Endothelial cell of umbilical vein (primary cell): Measurements from ENCODE around the gene UBR7. TPM values are rescaled to one million over a fixed set of nuclear protein-coding genes. Genes with fewer than 3 reads are reported as not detected.
A peak's percentile ranks its signal among the peaks of the same experiment; 100 is the strongest.

Experiments
- BruUV-seq: library from RNA; stranded (reverse); fragments of 400-500 nt; replicated peaks from 2 replicates; lab custom pipeline; 2021; lab: Mats Ljungman, UMichigan
- CTCF ChIA-PET: fragments of 300-600, 350-600 bp; sonication (Branson Sonifier 250); formaldehyde crosslinking; loops from one replicate; lab custom pipeline; 2021; ENCODE audit warnings: antibody characterized with exemption, inconsistent platforms; lab: Charles Lee
- POLR2A ChIA-PET: fragments of 300-600, 350-600 bp; sonication (Branson Sonifier 250); formaldehyde crosslinking; loops from one replicate; lab custom pipeline; 2021; ENCODE audit warnings: antibody characterized with exemption, inconsistent platforms; lab: Charles Lee
- DNase-seq: peaks from one replicate; pipeline ENCODE4 v3.0.0-alpha.2; 2011; ENCODE audit warnings: low read depth, low spot score
- FAIRE-seq: peaks from 2 replicates; lab custom pipeline; 2011; peaks lifted over from hg19 to GRCh38; lab: Jason Lieb, UNC
- H2AFZ ChIP-seq: 2 replicates; pipeline ENCODE4 v1.6.0; 2012; ENCODE audit warnings: low read depth, low read length, control low read depth, inconsistent platforms
- H3K27ac ChIP-seq: 2 replicates; pipeline ENCODE4 v1.5.1; 2011; ENCODE audit warnings: low read depth, mild to moderate bottlenecking, control low read depth, low read length, moderate library complexity; ENCODE audit not compliant: insufficient read depth
- H3K27me3 ChIP-seq, 2 experiments: 2 replicates each; pipeline versions ENCODE4 v1.6.0 to v1.6.1; 2011; ENCODE audit warnings: low read length in 2 of 2, mixed read lengths in 1 of 2; ENCODE audit not compliant: control insufficient read depth in 2 of 2, insufficient read depth in 2 of 2
- H3K36me3 ChIP-seq, 2 experiments: 2 replicates in 1 of 2; 3 replicates in 1 of 2; pipeline ENCODE4 v1.5.1; 2011; ENCODE audit warnings: low read length in 2 of 2, mild to moderate bottlenecking in 1 of 2, moderate library complexity in 1 of 2; ENCODE audit not compliant: control insufficient read depth in 2 of 2, insufficient read depth in 2 of 2; ENCODE audit errors: extremely low read depth in 1 of 2
- H3K4me1 ChIP-seq: 3 replicates; pipeline ENCODE4 v1.5.1; 2011; ENCODE audit warnings: mild to moderate bottlenecking, low read length; ENCODE audit not compliant: control insufficient read depth, insufficient read depth; ENCODE audit errors: extremely low read depth
- H3K4me2 ChIP-seq: 2 replicates; pipeline ENCODE4 v1.6.1; 2011; ENCODE audit warnings: low read length, control low read depth, mixed read lengths; ENCODE audit not compliant: insufficient read depth
- H3K4me3 ChIP-seq, 3 experiments: fragments of 200-600 bp in 1 of 3; sonication (generic), shearing (Covaris generic) in 1 of 3; replicated peaks in 1 of 3; 2 replicates each; pipeline ENCODE4 v1.5.1; 2011 to 2016; ENCODE audit warnings: control low read depth in 3 of 3, low read length in 3 of 3, mild to moderate bottlenecking in 2 of 3, inconsistent platforms in 1 of 3, low read depth in 1 of 3, moderate library complexity in 1 of 3; ENCODE audit not compliant: insufficient read depth in 1 of 3
- H3K79me2 ChIP-seq: 2 replicates; pipeline ENCODE4 v1.6.0; 2012; ENCODE audit warnings: low read length, inconsistent platforms; ENCODE audit not compliant: control insufficient read depth, insufficient read depth
- H3K9ac ChIP-seq: replicated peaks from 2 replicates; pipeline ENCODE3; 2011; ENCODE audit warnings: low read length, control low read depth; ENCODE audit not compliant: insufficient read depth; ENCODE audit errors: extremely low read depth
- H3K9me1 ChIP-seq: replicated peaks from 3 replicates; pipeline ENCODE4 v1.6.0; 2011; ENCODE audit warnings: mild to moderate bottlenecking, low read length; ENCODE audit not compliant: control insufficient read depth, insufficient read depth; ENCODE audit errors: extremely low read depth
- H3K9me3 ChIP-seq: replicated peaks from 2 replicates; pipeline ENCODE4 v1.5.1; 2012; ENCODE audit warnings: low read length, inconsistent platforms; ENCODE audit not compliant: control insufficient read depth, insufficient read depth
- H4K20me1 ChIP-seq: replicated peaks from 2 replicates; pipeline ENCODE3; 2011; ENCODE audit warnings: mild to moderate bottlenecking, low read length; ENCODE audit not compliant: control insufficient read depth, insufficient read depth; ENCODE audit errors: extremely low read depth
- CTCF ChIP-seq, 2 donors: IDR thresholded peaks; 1 replicate in 1 of 2; 2 replicates in 1 of 2; pipeline ENCODE4 v1.5.1; 2011; ENCODE audit warnings: low read length in 2 of 2, mild to moderate bottlenecking in 2 of 2, moderate library complexity in 2 of 2, control low read depth in 1 of 2, inconsistent platforms in 1 of 2, low read depth in 1 of 2; ENCODE audit not compliant: insufficient read depth in 1 of 2; ENCODE audit errors: extremely low read depth in 1 of 2
- EZH2 ChIP-seq: IDR thresholded peaks from 2 replicates; pipeline ENCODE4 v1.6.1; 2012; ENCODE audit warnings: borderline replicate concordance, low read depth, mild to moderate bottlenecking, moderate library complexity, low read length, inconsistent platforms; ENCODE audit not compliant: severe bottlenecking
- FOS ChIP-seq: IDR thresholded peaks from 2 replicates; pipeline ENCODE4 v1.6.1; 2011; ENCODE audit warnings: mild to moderate bottlenecking, low read length, moderate library complexity, borderline replicate concordance; ENCODE audit not compliant: insufficient read depth
- GATA2 ChIP-seq: IDR thresholded peaks from 2 replicates; pipeline ENCODE4 v1.7.0; 2011; ENCODE audit warnings: low read depth, mild to moderate bottlenecking, moderate library complexity, mixed read lengths, low read length; ENCODE audit not compliant: insufficient read length, insufficient read depth
- JUN ChIP-seq: IDR thresholded peaks from 2 replicates; pipeline ENCODE4 v1.6.1; 2011; ENCODE audit warnings: borderline replicate concordance, low read depth; ENCODE audit not compliant: insufficient read length, insufficient read depth
- MAX ChIP-seq: IDR thresholded peaks from 2 replicates; pipeline ENCODE4 v1.6.1; 2011; ENCODE audit not compliant: insufficient read depth, insufficient read length
- MYC ChIP-seq: IDR thresholded peaks from one replicate; pipeline ENCODE4 v1.6.1; 2011; ENCODE audit warnings: mild to moderate bottlenecking, low read depth, low read length
- POLR2A ChIP-seq: IDR thresholded peaks from 2 replicates; pipeline ENCODE4 v1.6.1; 2012; ENCODE audit warnings: low read depth, mild to moderate bottlenecking, control low read depth, low read length
- POLR2AphosphoS5 ChIP-seq: IDR thresholded peaks from 2 replicates; pipeline ENCODE4 v1.6.1; 2012; ENCODE audit warnings: low read depth, mild to moderate bottlenecking, control low read depth, low read length, moderate library complexity; ENCODE audit not compliant: insufficient read depth
- dilution Hi-C: fragments of 300-500 bp; cut with MboI; formaldehyde crosslinking; loops from one replicate; pipeline ENCODE4 v1.15.0; 2019; ENCODE audit warnings: low sequenced_read_pairs; ENCODE audit not compliant: extremely low pct_ligation_motif_present
- intact Hi-C: fragments of 100-400 bp; cut with micrococcal nuclease; formaldehyde crosslinking; loops from one replicate; pipeline ENCODE4 v1.10.0; 2022
- polyA plus RNA-seq, 4 experiments: library from polyadenylated mRNA; depleted of rRNA in 3 of 4; stranded (reverse) in 3 of 4; unstranded in 1 of 4; fragments of >200 nt; gene quantifications; 2 replicates each; pipeline versions ENCODE4 v1.2.1 to v1.2.3, GENCODE V29; 2011 to 2012; ENCODE audit warnings: missing spikeins in 1 of 4
- total RNA-seq: library from RNA; stranded (reverse); gene quantifications from 2 replicates; pipeline ENCODE4 v1.2.3, GENCODE V29; 2021

UBR7 gene
- total and polyA plus RNA-seq, 2 donors (not counting 3 experiments of a cell fraction or from before 2014, with no cell fraction given), result 16.8 to 24.1 TPM

GRCh38 chr14:93171376-93171775, 35.7 kb upstream of the UBR7 start:
- BruUV-seq, result no TSS peak
- H2AFZ ChIP-seq, result no peak overlapping the region
- FAIRE-seq, result peak; percentile 59

More at GRCh38 chr14:93171376-93171775, 35.7 kb upstream of the UBR7 start:
- Histone ChIP-seq H3K4me3 (no peak overlapping the region), H3K9me3 (no peaks in the 10 kb centered on the region), H3K27me3 (no peaks in the 10 kb centered on the region), H3K79me2 (no peaks in the 10 kb centered on the region), H3K9ac (no peak overlapping the region), H3K36me3 (no peaks in the 10 kb centered on the region), H3K9me1 (no peaks in the 10 kb centered on the region), H3K4me2 (no peak overlapping the region), H4K20me1 (no peaks in the 10 kb centered on the region), H3K27ac (no peak overlapping the region), H3K4me1 (no peaks in the 10 kb centered on the region)
- intact Hi-C loops (no loop called here), dilution Hi-C loops (no loop called here)
- no peak for DNase-seq
- ChIA-PET POLR2A (no interaction called here), CTCF (no interaction called here)
- no peak for TF ChIP-seq POLR2A
- no peak for TF ChIP-seq FOS
- TF ChIP-seq POLR2AphosphoS5, result no peak
- TF ChIP-seq CTCF (IDR thresholded peaks at IDR 0.05; ENCODE audit: extremely low read depth in 1 of 2, insufficient read depth in 1 of 2, low read depth in 1 of 2, low read length in 2 of 2), result no peak
- TF ChIP-seq GATA2, result no peak
- no peak for TF ChIP-seq MAX
- TF ChIP-seq MYC, result no peak
- TF ChIP-seq EZH2, result no peak
- TF ChIP-seq JUN, result no peak
